SU-DHL-6 (cell line): ENCODE data around the gene SSR3.

Experiments used
- H2AFZ ChIP-seq: fragments of 200-600 bp; sonication (generic); 2 replicates; pipeline ENCODE4 v1.6.1; 2014; ENCODE audit warnings: low read depth, mild to moderate bottlenecking, moderate library complexity, mixed read lengths, antibody characterized with exemption, low read length; ENCODE audit not compliant: severe bottlenecking
- H3F3A ChIP-seq: fragments of 200-600 bp; shearing (Covaris generic); 2 replicates; pipeline ENCODE4 v1.6.0; 2016; ENCODE audit warnings: antibody characterized with exemption, mild to moderate bottlenecking; ENCODE audit not compliant: insufficient read depth
- H3K27ac ChIP-seq: fragments of 200-600 bp; sonication (generic); 2 replicates; pipeline ENCODE4 v1.5.1; 2016; ENCODE audit warnings: low read depth, mild to moderate bottlenecking, low read length, moderate library complexity, mixed read lengths
- H3K27me3 ChIP-seq: fragments of 200-600 bp; sonication (generic), shearing (Covaris generic); 2 replicates; pipeline ENCODE4 v1.6.0; 2014; ENCODE audit warnings: mild to moderate bottlenecking, low read length
- H3K36me3 ChIP-seq: fragments of 200-600 bp; sonication (generic); 2 replicates; pipeline ENCODE4 v1.6.1; 2014; ENCODE audit warnings: mild to moderate bottlenecking, low read length, mixed read lengths
- H3K4me2 ChIP-seq: fragments of 300-600, 200-600 bp; shearing (Covaris generic), sonication (generic); 2 replicates; pipeline ENCODE4 v1.6.0; 2014; ENCODE audit warnings: low read length, low read depth, mild to moderate bottlenecking; ENCODE audit not compliant: poor library complexity, severe bottlenecking
- H3K4me3 ChIP-seq: fragments of 200-600 bp; sonication (generic); 2 replicates; pipeline ENCODE4 v1.5.1; 2014; ENCODE audit warnings: antibody characterized with exemption, low read length, mild to moderate bottlenecking, mixed read lengths; ENCODE audit not compliant: insufficient read depth, poor library complexity, severe bottlenecking
- H3K79me2 ChIP-seq: fragments of 200-600 bp; sonication (generic); 2 replicates; pipeline ENCODE4 v1.6.1; 2014; ENCODE audit warnings: mild to moderate bottlenecking, low read length, moderate library complexity; ENCODE audit not compliant: insufficient read depth
- H3K9ac ChIP-seq: fragments of 200-600 bp; sonication (generic); 2 replicates; pipeline ENCODE4 v1.7.0; 2014; ENCODE audit warnings: mild to moderate bottlenecking, low read length
- H3K9me2 ChIP-seq: fragments of 200-600 bp; sonication (generic); replicated peaks from 2 replicates; pipeline ENCODE4 v1.6.1; 2014; ENCODE audit warnings: low read length; ENCODE audit not compliant: insufficient read depth
- H3K9me3 ChIP-seq: fragments of 200-600 bp; sonication (generic); 2 replicates; pipeline ENCODE4 v1.6.1; 2014; ENCODE audit warnings: low read length, mixed read lengths; ENCODE audit not compliant: insufficient read depth
- H4K20me1 ChIP-seq: fragments of 200-600 bp; sonication (generic); 2 replicates; pipeline ENCODE4 v1.6.1; 2014; ENCODE audit warnings: low read depth, mild to moderate bottlenecking, antibody characterized with exemption, low read length, moderate library complexity, mixed read lengths
- EZH2phosphoT487 ChIP-seq: fragments of 200-600 bp; sonication (generic), shearing (Covaris generic); conservative IDR thresholded peaks from 2 replicates; pipeline ENCODE4 v1.6.1; 2018; ENCODE audit warnings: mild to moderate bottlenecking, antibody characterized with exemption, low read length, moderate library complexity, mixed read lengths
- TF ChIP-seq, protein P1 (sequence below): fragments of 200-600 bp; sonication (generic); IDR thresholded peaks from one replicate; pipeline ENCODE4 v1.5.1; 2017; ENCODE audit warnings: antibody characterized with exemption, mild to moderate bottlenecking, low read length, moderate library complexity; ENCODE audit not compliant: insufficient read depth, poor library complexity, severe bottlenecking

The SSR3 gene

GRCh38 chr3:156527060-156527459 is 27.9 kb downstream of the SSR3 start:
- no peak overlapping the region for H3K4me3 ChIP-seq
- no peaks in the 10 kb centered on the region for H3K9me2 ChIP-seq
- H3K9ac ChIP-seq = no peak overlapping the region
- no peaks in the 10 kb centered on the region for H3K79me2 ChIP-seq
- no peaks in the 10 kb centered on the region for H3F3A ChIP-seq
- H3K27ac ChIP-seq = no peak overlapping the region
- no peaks in the 10 kb centered on the region for H3K27me3 ChIP-seq
- no peak overlapping the region for H2AFZ ChIP-seq
- H3K4me2 ChIP-seq = no peak overlapping the region
- H3K36me3 ChIP-seq = no peaks in the 10 kb centered on the region
- no peaks in the 10 kb centered on the region for H3K9me3 ChIP-seq
- no peak for TF ChIP-seq EZH2phosphoT487
- TF ChIP-seq, protein P1, sequence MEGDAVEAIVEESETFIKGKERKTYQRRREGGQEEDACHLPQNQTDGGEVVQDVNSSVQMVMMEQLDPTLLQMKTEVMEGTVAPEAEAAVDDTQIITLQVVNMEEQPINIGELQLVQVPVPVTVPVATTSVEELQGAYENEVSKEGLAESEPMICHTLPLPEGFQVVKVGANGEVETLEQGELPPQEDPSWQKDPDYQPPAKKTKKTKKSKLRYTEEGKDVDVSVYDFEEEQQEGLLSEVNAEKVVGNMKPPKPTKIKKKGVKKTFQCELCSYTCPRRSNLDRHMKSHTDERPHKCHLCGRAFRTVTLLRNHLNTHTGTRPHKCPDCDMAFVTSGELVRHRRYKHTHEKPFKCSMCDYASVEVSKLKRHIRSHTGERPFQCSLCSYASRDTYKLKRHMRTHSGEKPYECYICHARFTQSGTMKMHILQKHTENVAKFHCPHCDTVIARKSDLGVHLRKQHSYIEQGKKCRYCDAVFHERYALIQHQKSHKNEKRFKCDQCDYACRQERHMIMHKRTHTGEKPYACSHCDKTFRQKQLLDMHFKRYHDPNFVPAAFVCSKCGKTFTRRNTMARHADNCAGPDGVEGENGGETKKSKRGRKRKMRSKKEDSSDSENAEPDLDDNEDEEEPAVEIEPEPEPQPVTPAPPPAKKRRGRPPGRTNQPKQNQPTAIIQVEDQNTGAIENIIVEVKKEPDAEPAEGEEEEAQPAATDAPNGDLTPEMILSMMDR = no peak
- H4K20me1 ChIP-seq = no peaks in the 10 kb centered on the region

DNA sequence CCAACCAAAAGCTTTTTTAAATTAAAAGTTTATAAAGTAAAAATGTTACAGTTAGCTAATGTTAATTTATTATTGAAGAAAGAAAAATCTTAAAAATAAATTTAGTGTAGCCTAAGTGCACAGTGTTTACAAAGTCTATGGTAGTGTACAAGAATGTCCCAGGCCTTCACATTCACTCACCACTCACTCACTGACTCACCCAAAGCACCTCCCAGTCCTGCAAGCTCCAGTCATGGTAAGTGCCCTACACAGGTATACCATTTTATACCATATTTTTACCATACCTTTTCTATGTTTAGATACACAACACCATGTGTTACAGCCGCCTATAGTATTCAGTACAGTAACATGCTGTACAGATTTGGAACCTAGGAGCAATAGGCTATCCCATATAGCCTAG is 29.1 kb downstream of the SSR3 start:
- Histone ChIP-seq H3K27me3 (no peaks in the 10 kb centered on the region), H3K36me3 (no peaks in the 10 kb centered on the region), H3K9ac (no peak overlapping the region), H3F3A (no peaks in the 10 kb centered on the region), H3K4me3 (no peak overlapping the region), H2AFZ (no peak overlapping the region), H3K27ac (no peak overlapping the region), H3K4me2 (no peak overlapping the region), H4K20me1 (no peaks in the 10 kb centered on the region), H3K79me2 (no peaks in the 10 kb centered on the region), H3K9me2 (no peaks in the 10 kb centered on the region), H3K9me3 (no peaks in the 10 kb centered on the region)
- TF ChIP-seq, protein P1 = no peak
- no peak for TF ChIP-seq EZH2phosphoT487

GRCh38 chr3:156522673-156523072 is 32.2 kb downstream of the SSR3 start:
- H3K27me3 ChIP-seq = no peaks in the 10 kb centered on the region
- TF ChIP-seq, protein P1 = no peak
- TF ChIP-seq EZH2phosphoT487 = no peak
- H3K9me2 ChIP-seq = no peaks in the 10 kb centered on the region
- H4K20me1 ChIP-seq = no peaks in the 10 kb centered on the region
- H3K9me3 ChIP-seq = no peaks in the 10 kb centered on the region
- H3K36me3 ChIP-seq = no peaks in the 10 kb centered on the region
- H3F3A ChIP-seq = no peaks in the 10 kb centered on the region
- H3K27ac ChIP-seq = no peak overlapping the region
- no peak overlapping the region for H2AFZ ChIP-seq
- H3K79me2 ChIP-seq = no peaks in the 10 kb centered on the region
- no peak overlapping the region for H3K9ac ChIP-seq
- no peak overlapping the region for H3K4me3 ChIP-seq
- no peak overlapping the region for H3K4me2 ChIP-seq
